Hepatocyte (in vitro differentiated cells): Measurements from ENCODE around the gene FREY1. TPM values are rescaled to one million over a fixed set of nuclear protein-coding genes. Genes with fewer than 3 reads are reported as not detected.

Experiments used
- DNase-seq: peaks from one replicate; pipeline ENCODE4 v3.0.0-alpha.2; 2016; ENCODE audit warnings: low spot score
- H2AFZ ChIP-seq: fragments of 200-600 bp; sonication (generic); 2 replicates; pipeline ENCODE4 v1.6.0; 2016; ENCODE audit warnings: antibody characterized with exemption, mild to moderate bottlenecking
- H3K27ac ChIP-seq: fragments of 200-600 bp; sonication (generic); 2 replicates; pipeline ENCODE4 v1.5.1; 2016; ENCODE audit warnings: mild to moderate bottlenecking
- H3K27me3 ChIP-seq: fragments of 200-600 bp; sonication (generic); 2 replicates; pipeline ENCODE4 v1.6.1; 2016
- H3K36me3 ChIP-seq: fragments of 200-600 bp; sonication (generic); replicated peaks from 2 replicates; pipeline ENCODE4 v1.5.1; 2016; ENCODE audit warnings: low read depth; ENCODE audit not compliant: insufficient read depth
- H3K4me1 ChIP-seq: fragments of 200-600 bp; sonication (generic); 2 replicates; pipeline ENCODE4 v1.5.1; 2016; ENCODE audit warnings: mild to moderate bottlenecking, moderate library complexity; ENCODE audit not compliant: insufficient read depth
- H3K4me2 ChIP-seq: fragments of 200-600 bp; sonication (generic); 2 replicates; pipeline ENCODE4 v1.6.0; 2016
- H3K4me3 ChIP-seq: fragments of 200-600 bp; sonication (generic); 2 replicates; pipeline ENCODE4 v1.5.1; 2016; ENCODE audit warnings: mild to moderate bottlenecking
- H3K79me2 ChIP-seq: fragments of 200-600 bp; sonication (generic); 2 replicates; pipeline ENCODE4 v1.6.0; 2017; ENCODE audit warnings: mild to moderate bottlenecking
- H3K9me2 ChIP-seq: fragments of 200-600 bp; sonication (generic); replicated peaks from 2 replicates; pipeline ENCODE4 v1.6.0; 2017; ENCODE audit warnings: mild to moderate bottlenecking; ENCODE audit not compliant: insufficient read depth
- H3K9me3 ChIP-seq: fragments of 200-600 bp; sonication (generic); 2 replicates; pipeline ENCODE4 v1.5.1; 2016; ENCODE audit warnings: low read depth, mild to moderate bottlenecking
- H4K20me1 ChIP-seq: fragments of 200-600 bp; sonication (generic); 2 replicates; pipeline ENCODE4 v1.6.0; 2016; ENCODE audit warnings: mild to moderate bottlenecking; ENCODE audit not compliant: insufficient read depth, poor library complexity, severe bottlenecking
- CTCF ChIP-seq: fragments of 200-600 bp; sonication (generic); IDR thresholded peaks from 2 replicates; pipeline ENCODE4 v1.5.1; 2016; ENCODE audit warnings: antibody characterized with exemption, mild to moderate bottlenecking; ENCODE audit not compliant: poor library complexity
- EZH2 ChIP-seq: fragments of 200-600 bp; sonication (generic); IDR thresholded peaks from 2 replicates; pipeline ENCODE4 v1.6.1; 2016; ENCODE audit warnings: antibody characterized with exemption, mild to moderate bottlenecking, borderline replicate concordance
- EZH2phosphoT487 ChIP-seq: fragments of 200-600 bp; sonication (generic); IDR thresholded peaks from one replicate; pipeline ENCODE4 v1.6.1; 2018; ENCODE audit warnings: antibody characterized with exemption, mild to moderate bottlenecking, low read depth, moderate library complexity; ENCODE audit not compliant: unreplicated experiment, severe bottlenecking
- WGBS: methylation state at CpG from one replicate; pipeline ENCODE4 v1.1.6; 2016; ENCODE audit warnings: low lambda C conversion rate; ENCODE audit errors: missing lambda C conversion rate; 5-methylcytosine and 5-hydroxymethylcytosine counted together
- polyA plus RNA-seq: library from polyadenylated mRNA; unstranded; fragments of >200 nt; fragmentation: Nextera tagmentation; extraction: Ambion mirVana; gene quantifications from 2 replicates; pipeline ENCODE4 v1.2.1, GENCODE V29; 2016
- total RNA-seq: library from RNA; depleted of rRNA; stranded (reverse); fragments of >200 nt; gene quantifications from 2 replicates; pipeline ENCODE4 v1.2.3, GENCODE V29; 2014

Gene FREY1
- total and polyA plus RNA-seq, 2 experiments from 2014 or later = not detected

DNA sequence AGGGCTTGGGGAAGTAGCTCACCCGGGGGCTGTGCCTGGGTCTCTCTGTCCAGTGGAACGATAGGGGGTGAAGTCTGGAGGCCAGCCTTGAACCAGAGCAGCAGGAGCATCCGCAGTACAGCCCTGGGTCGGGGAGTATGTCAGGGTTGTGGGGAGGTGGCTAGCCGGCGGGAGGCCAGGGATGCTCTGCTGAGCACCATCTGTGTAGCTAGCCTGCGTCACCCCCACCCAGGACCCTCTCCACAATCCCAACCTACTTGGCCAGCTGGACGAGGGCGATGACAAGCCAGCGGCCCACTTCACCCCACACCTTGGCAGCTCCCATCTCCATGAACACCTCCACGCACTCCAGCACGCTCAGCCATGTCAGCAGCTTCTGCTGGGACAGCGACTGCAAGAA is 8.4 kb upstream of the FREY1 start:
- Histone ChIP-seq H3K4me2 (no peak overlapping the region), H2AFZ (no peak overlapping the region), H3K4me1 (no peaks in the 10 kb centered on the region), H3K4me3 (no peak overlapping the region), H3K27ac (no peak overlapping the region), H4K20me1 (no peaks in the 10 kb centered on the region), H3K9me3 (no peaks in the 10 kb centered on the region), H3K36me3 (no peaks in the 10 kb centered on the region), H3K27me3 (no peaks in the 10 kb centered on the region), H3K9me2 (no peaks in the 10 kb centered on the region), H3K79me2 (peaks cover 12% of the 10 kb centered on the region)
- 89% methylated on average over 13 of the region's 13 CpGs for WGBS
- TF ChIP-seq EZH2phosphoT487 = no peak
- TF ChIP-seq EZH2 = no peak
- no peak for TF ChIP-seq CTCF
- DNase-seq = no peak

- H3K36me3 ChIP-seq = no peaks in the 10 kb centered on the region
- WGBS = 95% methylated on average over 22 of the region's 22 CpGs
- no peak for DNase-seq
- no peaks in the 10 kb centered on the region for H3K27me3 ChIP-seq
- no peak overlapping the region for H3K4me3 ChIP-seq
- no peaks in the 10 kb centered on the region for H3K9me2 ChIP-seq
- no peaks in the 10 kb centered on the region for H3K9me3 ChIP-seq
- no peak overlapping the region for H2AFZ ChIP-seq
- H3K79me2 ChIP-seq = peaks cover 12% of the 10 kb centered on the region
- H3K27ac ChIP-seq = no peak overlapping the region
- H3K4me1 ChIP-seq = no peaks in the 10 kb centered on the region
- no peak overlapping the region for H3K4me2 ChIP-seq
- TF ChIP-seq CTCF (no peak), EZH2 (no peak), EZH2phosphoT487 (no peak)
- H4K20me1 ChIP-seq = no peaks in the 10 kb centered on the region
Observed at GRCh38 chr11:45913942-45914635, 7.0 kb upstream of the FREY1 start.

DNA sequence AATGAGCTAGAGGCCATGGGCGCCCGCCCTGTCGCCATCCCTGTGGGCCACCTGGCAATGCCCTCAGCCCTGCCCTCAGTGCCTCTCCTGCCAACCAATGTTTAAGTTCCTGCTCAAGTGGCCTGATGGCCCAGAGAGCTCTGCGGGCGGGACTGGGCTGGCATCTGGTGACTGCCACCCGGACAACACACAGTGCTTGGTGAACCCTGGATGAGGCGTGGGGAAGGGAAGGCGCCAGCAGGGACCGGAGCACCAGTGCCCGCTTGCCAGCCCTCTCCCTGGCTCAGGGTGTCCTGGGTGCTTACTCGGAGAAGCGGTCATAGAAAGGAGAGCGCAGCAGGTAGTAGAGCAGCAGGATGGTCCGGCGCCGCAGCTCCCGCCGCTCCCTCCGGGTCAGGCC is 6.4 kb upstream of the FREY1 start:
- WGBS = 98% methylated on average over 19 of the region's 19 CpGs
- H3K27me3 ChIP-seq = no peaks in the 10 kb centered on the region
- no peak overlapping the region for H3K27ac ChIP-seq
- no peaks in the 10 kb centered on the region for H3K36me3 ChIP-seq
- peaks cover 12% of the 10 kb centered on the region for H3K79me2 ChIP-seq
- TF ChIP-seq EZH2 (no peak), CTCF (no peak), EZH2phosphoT487 (no peak)
- no peaks in the 10 kb centered on the region for H3K9me3 ChIP-seq
- no peaks in the 10 kb centered on the region for H3K9me2 ChIP-seq
- H2AFZ ChIP-seq = no peak overlapping the region
- no peak overlapping the region for H3K4me2 ChIP-seq
- no peaks in the 10 kb centered on the region for H4K20me1 ChIP-seq
- DNase-seq = no peak
- H3K4me1 ChIP-seq = no peaks in the 10 kb centered on the region
- no peak overlapping the region for H3K4me3 ChIP-seq
